GM12891 (cell line): Measurements from ENCODE around the gene KDM4C.
A peak's percentile ranks its signal among the peaks of the same experiment; 100 is the strongest.
"Not testable (repeated sequence)": the region's sequence is repeated elsewhere in the genome, so short reads cannot be mapped to it uniquely, and the experiment has no call there.

Experiments
- DNase-seq: peaks from one replicate; pipeline ENCODE4 v3.0.0; 2011; ENCODE audit warnings: low spot score; ENCODE audit not compliant: insufficient read length
- FAIRE-seq: peaks from 2 replicates; lab custom pipeline; 2011; peaks lifted over from hg19 to GRCh38; lab: Jason Lieb, UNC
- PAX5 ChIP-seq: IDR thresholded peaks from 2 replicates; pipeline ENCODE4 v1.6.1; 2011; ENCODE audit warnings: low read length, moderate library complexity, mild to moderate bottlenecking; ENCODE audit not compliant: insufficient read depth, severe bottlenecking
- POLR2A ChIP-seq: IDR thresholded peaks from 2 replicates; pipeline ENCODE4 v1.6.1; 2011; ENCODE audit warnings: low read depth, low read length, control low read depth
- POLR2AphosphoS5 ChIP-seq: IDR thresholded peaks from 2 replicates; pipeline ENCODE4 v1.6.1; 2011; ENCODE audit warnings: low read depth, low read length, control low read depth
- POU2F2 ChIP-seq: IDR thresholded peaks from 2 replicates; pipeline ENCODE4 v1.6.1; 2011; ENCODE audit warnings: low read depth, mild to moderate bottlenecking, control low read depth, low read length, moderate library complexity
- SPI1 ChIP-seq: IDR thresholded peaks from 2 replicates; pipeline ENCODE4 v1.6.1; 2011; ENCODE audit warnings: low read depth, low read length, control low read depth
- TAF1 ChIP-seq: IDR thresholded peaks from 2 replicates; pipeline ENCODE4 v1.6.1; 2011; ENCODE audit warnings: low read depth, low read length, control low read depth

KDM4C gene

DNA sequence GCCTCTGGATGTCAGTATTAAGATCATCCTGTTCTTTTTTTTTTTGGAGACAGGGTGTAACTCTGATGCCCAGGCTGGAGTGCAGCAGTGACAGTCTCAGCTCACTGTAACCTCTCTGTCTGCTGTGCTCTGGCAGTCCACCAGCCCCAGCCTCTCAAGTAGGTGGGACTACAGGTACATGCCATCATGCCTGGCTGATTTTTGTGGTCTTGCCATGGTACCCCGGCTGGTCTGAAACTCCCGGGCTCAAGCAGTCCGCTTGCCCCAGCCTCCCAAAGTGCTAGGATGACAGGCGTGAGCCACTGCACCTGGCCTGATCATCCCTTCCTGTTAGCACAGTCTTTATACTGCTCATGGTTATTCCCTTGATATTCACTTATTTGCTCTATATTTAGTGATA is 3.5 kb downstream of the KDM4C start:
- FAIRE-seq, result peak; percentile 59
- TF ChIP-seq TAF1 (no peak), SPI1 (no peak), POLR2AphosphoS5 (no peak), PAX5 (no peak), POU2F2 (no peak), POLR2A (no peak)
- DNase-seq, result no peak

DNA sequence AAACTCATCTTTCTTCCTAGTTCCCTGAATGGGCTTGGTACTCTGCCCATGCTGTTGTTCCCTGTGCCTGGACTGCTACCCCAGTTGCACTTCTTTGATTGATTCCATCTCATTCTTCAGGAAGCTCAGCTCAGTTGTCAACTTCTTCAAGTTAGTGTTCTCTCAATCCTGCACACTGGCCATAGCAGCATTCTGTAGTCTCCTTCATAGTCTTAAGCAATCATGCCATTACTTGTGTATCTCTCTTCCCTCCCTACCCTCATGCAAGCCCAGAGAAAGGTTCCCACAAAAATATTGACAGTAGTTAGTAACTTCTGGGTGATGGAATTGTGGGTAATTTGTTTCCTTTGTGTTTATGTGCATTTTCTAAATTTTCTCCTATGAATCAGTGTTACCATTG is 5.5 kb downstream of the KDM4C start:
- DNase-seq (no peak), FAIRE-seq (no peak)
- TF ChIP-seq TAF1, result no peak
- TF ChIP-seq SPI1, result no peak
- no peak for TF ChIP-seq POLR2A
- TF ChIP-seq PAX5, result no peak
- TF ChIP-seq POLR2AphosphoS5, result no peak
- no peak for TF ChIP-seq POU2F2

DNA sequence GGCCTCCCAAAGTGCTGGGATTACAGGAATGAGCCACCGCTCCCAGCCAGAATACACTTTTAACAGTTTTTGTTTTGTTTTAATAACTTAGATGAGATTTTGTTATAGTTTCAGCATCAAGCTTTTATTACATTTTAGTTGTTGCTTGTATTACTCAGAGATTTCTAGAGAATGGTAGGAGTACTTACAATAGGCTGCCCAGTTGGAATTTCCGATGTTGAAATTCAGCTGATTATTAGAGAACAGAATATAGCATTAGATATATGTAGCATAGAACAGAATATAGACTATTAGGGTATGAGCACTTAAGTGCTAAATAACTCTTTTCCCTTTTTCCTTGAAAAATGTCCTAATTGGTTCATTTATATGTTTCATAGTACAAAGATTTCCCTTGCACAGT is 6.2 kb downstream of the KDM4C start:
- FAIRE-seq, result no peak

DNA sequence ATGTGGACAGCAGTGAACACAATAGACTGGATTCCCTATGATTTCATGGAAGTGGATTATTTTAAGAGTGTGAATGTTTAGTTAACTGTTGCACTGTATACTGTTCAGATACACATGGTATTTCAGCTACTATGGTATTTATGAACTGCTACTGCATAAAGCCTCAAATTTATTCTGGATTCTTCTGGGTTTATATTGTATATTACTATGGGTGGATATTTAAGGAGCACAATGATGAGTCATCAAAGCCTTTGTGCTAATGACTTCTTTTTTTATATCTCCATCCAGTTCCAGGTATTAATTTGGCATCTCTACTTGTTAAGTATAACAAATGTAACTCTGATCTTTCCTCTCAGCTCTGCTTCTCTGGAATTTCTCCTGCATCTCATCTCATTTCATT is 6.8 kb downstream of the KDM4C start:
- TF ChIP-seq POLR2AphosphoS5 (no peak), PAX5 (no peak), TAF1 (no peak), POLR2A (no peak), POU2F2 (no peak), SPI1 (no peak)
- DNase-seq, result no peak
- peak; percentile 56 for FAIRE-seq

More for the DNA sequence above, 6.2 kb downstream of the KDM4C start:
- TF ChIP-seq SPI1 (no peak), POLR2AphosphoS5 (no peak), POU2F2 (no peak), POLR2A (no peak), TAF1 (no peak), PAX5 (no peak)
- no peak for DNase-seq

DNA sequence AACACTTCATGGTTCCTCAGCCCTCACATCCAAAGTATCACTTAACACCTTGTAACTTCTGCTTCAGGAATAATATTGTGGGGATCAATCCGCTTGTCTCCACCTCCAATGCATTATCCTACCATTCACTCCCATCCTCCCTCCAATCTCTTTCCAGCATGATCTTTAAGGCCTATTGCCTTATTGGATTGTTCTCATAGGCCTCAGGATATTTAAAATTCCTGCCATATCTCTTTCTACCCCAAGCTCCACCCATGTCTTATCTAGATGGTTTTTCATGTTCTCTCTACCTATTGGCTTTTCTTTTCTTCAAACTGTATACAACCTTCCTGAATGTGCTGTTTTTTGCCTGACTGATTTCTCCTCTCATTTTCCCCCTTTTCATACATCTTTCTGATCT is 7.2 kb downstream of the KDM4C start:
- FAIRE-seq, result peak; percentile 62
- no peak for TF ChIP-seq POLR2A
- TF ChIP-seq TAF1, result no peak
- TF ChIP-seq POU2F2, result no peak
- no peak for TF ChIP-seq SPI1
- TF ChIP-seq POLR2AphosphoS5, result no peak
- no peak for TF ChIP-seq PAX5
- no peak for DNase-seq

DNA sequence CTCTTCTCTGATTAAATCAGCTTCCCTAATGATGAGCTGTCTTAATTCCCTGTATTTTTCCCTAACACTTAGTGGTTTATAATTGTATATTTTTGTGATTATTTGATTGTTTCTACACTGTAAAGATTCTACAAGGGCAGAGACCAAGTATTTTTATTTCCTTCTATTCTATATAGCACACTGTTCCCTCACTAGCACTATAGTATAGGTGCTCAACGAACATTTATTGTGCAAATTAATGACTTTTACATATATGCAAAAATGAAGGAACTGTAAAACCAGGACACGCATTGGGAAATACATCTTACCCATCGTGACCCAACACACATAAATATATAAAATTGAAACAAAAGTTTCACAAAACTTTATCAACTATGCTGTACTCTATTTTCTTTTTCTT is 7.6 kb downstream of the KDM4C start:
- TF ChIP-seq POLR2A (no peak), POLR2AphosphoS5 (no peak), TAF1 (no peak), POU2F2 (no peak), PAX5 (no peak), SPI1 (no peak)
- FAIRE-seq (no peak), DNase-seq (no peak)

DNA sequence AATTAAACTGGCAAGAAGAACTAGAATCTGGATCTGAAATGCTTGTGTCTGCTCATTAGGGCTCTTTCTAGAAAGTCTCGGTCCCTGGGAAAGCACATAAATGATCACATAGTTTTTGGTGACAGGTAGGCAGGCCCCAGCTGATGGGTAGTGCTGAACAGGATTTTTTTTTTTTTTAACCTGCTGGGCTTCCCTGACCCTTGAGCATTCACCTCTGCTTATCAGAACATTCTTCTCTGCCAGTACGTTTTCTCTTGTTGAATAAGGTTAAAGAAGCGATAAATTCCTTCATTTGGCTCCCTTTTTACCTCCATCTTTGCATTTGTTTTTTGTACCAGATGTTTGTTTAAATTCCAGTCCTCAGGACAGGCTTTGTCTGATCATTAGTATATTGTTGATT is 8.8 kb downstream of the KDM4C start:
- no peak for TF ChIP-seq POU2F2
- TF ChIP-seq POLR2AphosphoS5, result no peak
- no peak for TF ChIP-seq SPI1
- TF ChIP-seq TAF1, result no peak
- no peak for TF ChIP-seq POLR2A
- TF ChIP-seq PAX5, result no peak
- no peak for DNase-seq
- no peak for FAIRE-seq

DNA sequence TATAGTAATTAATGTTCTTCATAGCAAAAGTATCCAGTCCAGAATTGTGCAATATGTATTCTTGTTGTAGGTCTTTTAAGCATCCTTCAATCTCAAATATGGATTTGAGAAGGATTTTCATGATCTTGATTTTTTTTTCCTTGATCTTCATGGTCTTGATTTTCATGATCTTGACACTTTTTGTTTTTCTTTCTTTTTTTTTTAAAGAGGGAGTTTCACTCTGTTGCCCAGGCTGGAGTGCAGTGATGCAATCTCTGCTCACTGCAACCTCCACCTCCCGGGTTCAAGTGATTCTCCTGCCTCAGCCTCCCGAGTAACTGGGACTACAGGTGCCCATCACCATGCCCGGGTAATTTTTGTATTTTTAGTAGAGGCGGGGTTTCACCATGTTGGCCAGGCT is 10.8 kb downstream of the KDM4C start:
- DNase-seq, FAIRE-seq: not testable (repeated sequence)

DNA sequence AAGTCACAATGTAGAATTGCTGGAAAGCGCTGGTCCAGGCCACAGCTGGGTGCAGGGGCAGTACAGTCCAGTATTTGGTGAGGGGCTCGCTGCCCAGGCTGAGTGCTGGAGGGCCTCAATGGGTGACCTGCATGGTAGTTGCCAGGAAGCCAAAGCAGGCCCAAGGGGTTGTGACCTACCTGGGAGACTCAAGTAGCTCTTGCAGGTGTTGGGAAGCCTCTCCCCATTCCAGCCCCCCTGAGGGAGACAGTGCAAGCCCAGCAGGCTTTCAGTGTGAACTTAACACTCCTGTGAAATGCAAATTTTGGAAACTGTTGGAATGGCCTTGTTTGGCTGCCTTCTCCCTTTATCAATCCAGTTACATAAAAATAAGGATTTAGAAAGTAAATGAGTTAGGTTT is 13.9 kb downstream of the KDM4C start:
- TF ChIP-seq POU2F2 (no peak), POLR2A (no peak), TAF1 (no peak), SPI1 (no peak), PAX5 (no peak), POLR2AphosphoS5 (no peak)
- FAIRE-seq, result no peak
- DNase-seq, result no peak

DNA sequence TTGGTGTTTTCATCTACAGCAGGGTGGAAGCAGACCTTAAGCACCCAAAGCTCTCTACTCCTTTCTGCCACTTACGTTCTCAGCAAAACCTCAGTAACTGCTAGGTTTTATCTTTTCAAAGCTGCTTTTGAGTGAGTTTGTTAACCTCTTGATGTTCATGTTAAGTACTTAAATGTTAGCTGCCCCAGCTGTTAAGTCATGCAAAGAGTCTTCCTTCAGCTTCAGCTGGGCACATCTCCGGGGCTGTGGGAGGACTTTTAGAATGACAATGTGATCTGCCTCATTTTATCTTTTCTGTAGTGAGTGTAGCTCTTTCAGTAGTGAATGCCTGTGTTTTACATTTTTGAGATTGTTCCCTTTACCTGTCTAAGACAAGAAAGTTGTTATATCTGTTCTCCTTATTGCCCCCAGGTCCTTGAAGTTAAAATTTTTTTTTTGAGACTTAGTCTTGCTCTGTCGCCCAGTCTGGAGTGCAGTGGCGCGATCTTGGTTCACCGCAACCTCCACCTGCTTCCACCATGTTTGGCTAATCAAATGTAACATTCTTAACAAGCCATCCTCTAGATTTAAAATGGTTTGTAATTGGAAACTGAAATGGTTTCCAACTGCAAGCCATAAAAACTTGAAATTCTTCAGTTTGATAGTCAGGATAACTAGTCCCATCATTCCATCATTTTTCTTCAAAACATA is 19.6 kb downstream of the KDM4C start:
- DNase-seq (no peak), FAIRE-seq (peak; percentile 50)
- TF ChIP-seq PAX5 (no peak), POLR2AphosphoS5 (no peak), TAF1 (no peak), SPI1 (no peak), POU2F2 (no peak), POLR2A (no peak)
